GM12872 (cell line): ENCODE measurements around the gene WDR70.

Source experiments
- CTCF ChIP-seq: IDR thresholded peaks from 3 replicates; pipeline ENCODE4 v1.5.1; 2011; ENCODE audit warnings: low read depth, mild to moderate bottlenecking, low read length, moderate library complexity; ENCODE audit not compliant: insufficient read depth

The WDR70 gene

GRCh38 chr5:37757980-37758582 is 379.0 kb downstream of the WDR70 start:
- no peak for TF ChIP-seq CTCF

- no peak for TF ChIP-seq CTCF
Measured at GRCh38 chr5:37767251-37767650, 388.1 kb downstream of the WDR70 start.

GRCh38 chr5:37767961-37768360 is 388.8 kb downstream of the WDR70 start:
- no peak for TF ChIP-seq CTCF

- TF ChIP-seq CTCF: no peak
Measured at GRCh38 chr5:37768371-37768770, 389.3 kb downstream of the WDR70 start.

- no peak for TF ChIP-seq CTCF
Measured at GRCh38 chr5:37769108-37769507, 390.0 kb downstream of the WDR70 start.

- no peak for TF ChIP-seq CTCF
Measured at GRCh38 chr5:37769840-37770239, 390.7 kb downstream of the WDR70 start.

- no peak for TF ChIP-seq CTCF
Measured at GRCh38 chr5:37770786-37771185, 391.7 kb downstream of the WDR70 start.
